Cardiac muscle cell (in vitro differentiated cells and primary cell): ENCODE measurements around the gene TPRA1. TPM values are rescaled to one million over a fixed set of nuclear protein-coding genes. Genes with fewer than 3 reads are reported as not detected.

Experiments used
- DNase-seq, 2 donors: peaks; one replicate each; pipeline versions ENCODE4 v3.0.0 to v3.0.0-alpha.2; 2010 to 2017; ENCODE audit warnings: low read depth in 1 of 2, low spot score in 1 of 2
- H3K27ac ChIP-seq: fragments of 200-600 bp; sonication (generic); 2 replicates; pipeline ENCODE4 v1.5.1; 2016
- H3K27me3 ChIP-seq: fragments of 200-600 bp; sonication (generic); 2 replicates; pipeline ENCODE4 v1.6.0; 2016; ENCODE audit warnings: control low read depth
- H3K36me3 ChIP-seq: fragments of 200-600 bp; sonication (generic); 2 replicates; pipeline ENCODE4 v1.5.1; 2016; ENCODE audit warnings: control low read depth
- H3K4me1 ChIP-seq: fragments of 200-600 bp; sonication (generic); 2 replicates; pipeline ENCODE4 v1.8.1; 2017; ENCODE audit warnings: low read depth, mild to moderate bottlenecking, mixed run types
- H3K4me3 ChIP-seq: fragments of 200-600 bp; sonication (generic); 2 replicates; pipeline ENCODE4 v1.5.1; 2016; ENCODE audit warnings: mild to moderate bottlenecking
- H3K9me3 ChIP-seq: fragments of 200-600 bp; sonication (generic); 2 replicates; pipeline ENCODE4 v1.5.1; 2017; ENCODE audit warnings: low read depth, mild to moderate bottlenecking, control low read depth
- polyA plus RNA-seq: library from polyadenylated mRNA; unstranded; fragments of >200 nt; fragmentation: Nextera tagmentation; extraction: Ambion mirVana; gene quantifications from 2 replicates; pipeline ENCODE4 v1.2.1, GENCODE V29; 2016
- total RNA-seq: library from RNA; depleted of rRNA; stranded (reverse); fragments of >200 nt; gene quantifications from 2 replicates; pipeline ENCODE4 v1.2.3, GENCODE V29; 2016
- TF ChIP-seq, protein P1 (sequence below): IDR thresholded peaks from 2 replicates; pipeline ENCODE4 v1.5.1; 2012; ENCODE audit warnings: low read depth, mild to moderate bottlenecking, low read length

The TPRA1 gene
- total and polyA plus RNA-seq, 2 experiments from 2014 or later: 40.7 to 43.3 TPM

DNA sequence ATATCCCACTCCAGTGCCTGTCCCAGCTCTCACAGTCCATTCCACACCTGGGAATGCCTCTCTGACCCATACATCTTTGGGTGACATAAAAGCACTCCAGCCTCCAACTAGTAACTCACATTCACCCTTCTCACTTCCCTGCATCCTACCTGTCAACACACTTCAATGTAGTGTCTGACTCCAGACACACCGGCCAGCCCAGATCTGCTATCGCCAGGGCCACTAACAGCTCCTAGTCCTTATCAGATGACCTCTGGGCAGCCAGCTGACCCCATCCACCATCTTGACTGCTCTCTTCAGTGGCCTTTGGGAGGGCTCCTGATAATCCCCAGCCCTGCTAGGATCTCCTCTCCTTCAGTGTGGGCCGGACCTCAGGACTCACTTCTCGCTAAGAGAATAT, 4.8 kb upstream of the TPRA1 start:
- H3K4me1 ChIP-seq: peaks cover 14% of the 10 kb centered on the region
- no peaks in the 10 kb centered on the region for H3K36me3 ChIP-seq
- TF ChIP-seq, protein P1, sequence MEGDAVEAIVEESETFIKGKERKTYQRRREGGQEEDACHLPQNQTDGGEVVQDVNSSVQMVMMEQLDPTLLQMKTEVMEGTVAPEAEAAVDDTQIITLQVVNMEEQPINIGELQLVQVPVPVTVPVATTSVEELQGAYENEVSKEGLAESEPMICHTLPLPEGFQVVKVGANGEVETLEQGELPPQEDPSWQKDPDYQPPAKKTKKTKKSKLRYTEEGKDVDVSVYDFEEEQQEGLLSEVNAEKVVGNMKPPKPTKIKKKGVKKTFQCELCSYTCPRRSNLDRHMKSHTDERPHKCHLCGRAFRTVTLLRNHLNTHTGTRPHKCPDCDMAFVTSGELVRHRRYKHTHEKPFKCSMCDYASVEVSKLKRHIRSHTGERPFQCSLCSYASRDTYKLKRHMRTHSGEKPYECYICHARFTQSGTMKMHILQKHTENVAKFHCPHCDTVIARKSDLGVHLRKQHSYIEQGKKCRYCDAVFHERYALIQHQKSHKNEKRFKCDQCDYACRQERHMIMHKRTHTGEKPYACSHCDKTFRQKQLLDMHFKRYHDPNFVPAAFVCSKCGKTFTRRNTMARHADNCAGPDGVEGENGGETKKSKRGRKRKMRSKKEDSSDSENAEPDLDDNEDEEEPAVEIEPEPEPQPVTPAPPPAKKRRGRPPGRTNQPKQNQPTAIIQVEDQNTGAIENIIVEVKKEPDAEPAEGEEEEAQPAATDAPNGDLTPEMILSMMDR: no peak
- no peaks in the 10 kb centered on the region for H3K27me3 ChIP-seq
- peak overlapping the region; percentile 50 for H3K27ac ChIP-seq
- H3K4me3 ChIP-seq: no peak overlapping the region
- no peak for DNase-seq
- H3K9me3 ChIP-seq: no peaks in the 10 kb centered on the region

DNA sequence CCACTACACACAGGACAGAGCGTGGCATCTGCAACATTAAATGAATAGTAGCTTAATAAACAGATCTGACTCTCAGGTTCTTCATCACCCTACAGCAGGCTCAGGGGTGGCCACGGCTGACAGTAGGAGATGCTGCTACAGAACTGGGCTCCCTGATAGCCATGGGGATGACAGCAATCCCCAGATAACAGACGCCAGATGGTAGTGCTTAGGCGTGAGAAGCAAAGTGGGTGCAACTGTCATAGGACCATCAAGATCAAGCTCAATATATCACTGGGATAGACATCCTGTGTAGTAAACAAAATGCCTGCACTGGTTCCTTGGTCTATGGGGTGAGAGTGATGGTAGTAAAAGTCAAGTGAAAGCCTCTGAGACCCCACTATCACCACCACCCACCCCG, 2.6 kb upstream of the TPRA1 start:
- H3K4me3 ChIP-seq: no peak overlapping the region
- H3K4me1 ChIP-seq: peaks cover 23% of the 10 kb centered on the region
- no peaks in the 10 kb centered on the region for H3K36me3 ChIP-seq
- no peak for DNase-seq
- no peaks in the 10 kb centered on the region for H3K9me3 ChIP-seq
- H3K27ac ChIP-seq: no peak overlapping the region
- H3K27me3 ChIP-seq: no peaks in the 10 kb centered on the region
- TF ChIP-seq, protein P1: no peak

DNA sequence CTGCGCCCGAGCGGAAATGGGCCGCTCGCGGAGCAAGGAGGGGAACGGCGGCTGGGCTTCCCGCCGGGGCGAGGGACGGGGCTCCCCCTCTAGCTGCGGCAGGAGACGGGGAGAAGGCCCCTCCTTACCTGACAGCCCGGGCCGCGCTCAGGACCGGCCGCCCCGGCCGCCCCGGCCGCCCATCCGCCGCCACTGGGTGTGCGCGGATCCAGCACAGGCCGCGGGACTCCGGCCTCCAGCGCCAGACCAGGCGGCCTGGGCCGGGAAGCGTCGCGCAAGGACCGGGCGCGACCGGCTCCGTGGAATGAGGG, 296 bp downstream of the TPRA1 start:
- DNase-seq: no peak
- no peaks in the 10 kb centered on the region for H3K36me3 ChIP-seq
- no peaks in the 10 kb centered on the region for H3K27me3 ChIP-seq
- H3K4me3 ChIP-seq: peak overlapping the region; percentile 83
- no peaks in the 10 kb centered on the region for H3K9me3 ChIP-seq
- peaks cover 17% of the 10 kb centered on the region for H3K4me1 ChIP-seq
- TF ChIP-seq, protein P1: no peak
- H3K27ac ChIP-seq: peak overlapping the region; percentile 97

DNA sequence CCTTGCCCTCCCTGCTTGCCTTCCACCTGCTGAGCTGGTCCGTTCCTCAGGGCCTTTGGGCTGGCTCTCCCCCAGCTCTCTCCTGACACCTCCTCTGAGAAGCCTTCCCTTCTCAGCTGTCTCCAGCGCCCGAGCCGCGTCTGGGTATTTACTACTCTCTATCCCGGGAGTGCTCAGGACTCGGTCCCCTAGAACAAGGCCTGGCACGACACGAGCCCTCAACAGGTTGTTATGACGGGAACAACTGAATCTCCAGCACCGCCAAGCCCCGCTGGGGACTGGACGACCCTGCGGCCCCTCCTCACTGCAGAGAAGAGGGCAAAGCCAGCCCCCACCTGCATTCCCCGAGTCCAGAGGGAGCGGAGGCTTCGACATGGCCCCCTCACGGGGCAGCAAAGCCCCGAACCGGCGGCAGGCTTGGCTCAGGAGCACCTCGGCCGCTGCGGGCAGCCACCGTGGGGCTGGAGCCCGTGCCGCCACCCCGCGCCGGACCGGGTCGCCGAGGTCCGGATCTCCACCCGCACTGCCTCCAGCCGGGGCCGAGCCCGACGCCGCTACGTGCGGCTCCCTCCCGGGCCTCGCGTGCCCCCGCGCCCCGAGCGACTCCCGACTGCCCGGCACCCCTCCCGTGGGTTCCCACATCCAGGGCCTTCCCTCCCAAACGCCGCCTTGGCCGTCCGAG, 792 bp downstream of the TPRA1 start:
- H3K36me3 ChIP-seq: no peaks in the 10 kb centered on the region
- no peaks in the 10 kb centered on the region for H3K9me3 ChIP-seq
- H3K4me3 ChIP-seq: peak overlapping the region; percentile 83
- peaks cover 12% of the 10 kb centered on the region for H3K4me1 ChIP-seq
- peak overlapping the region; percentile 97 for H3K27ac ChIP-seq
- no peaks in the 10 kb centered on the region for H3K27me3 ChIP-seq
- TF ChIP-seq, protein P1: no peak
- peak in 1 of 2 donors; percentile 28 for DNase-seq

DNA sequence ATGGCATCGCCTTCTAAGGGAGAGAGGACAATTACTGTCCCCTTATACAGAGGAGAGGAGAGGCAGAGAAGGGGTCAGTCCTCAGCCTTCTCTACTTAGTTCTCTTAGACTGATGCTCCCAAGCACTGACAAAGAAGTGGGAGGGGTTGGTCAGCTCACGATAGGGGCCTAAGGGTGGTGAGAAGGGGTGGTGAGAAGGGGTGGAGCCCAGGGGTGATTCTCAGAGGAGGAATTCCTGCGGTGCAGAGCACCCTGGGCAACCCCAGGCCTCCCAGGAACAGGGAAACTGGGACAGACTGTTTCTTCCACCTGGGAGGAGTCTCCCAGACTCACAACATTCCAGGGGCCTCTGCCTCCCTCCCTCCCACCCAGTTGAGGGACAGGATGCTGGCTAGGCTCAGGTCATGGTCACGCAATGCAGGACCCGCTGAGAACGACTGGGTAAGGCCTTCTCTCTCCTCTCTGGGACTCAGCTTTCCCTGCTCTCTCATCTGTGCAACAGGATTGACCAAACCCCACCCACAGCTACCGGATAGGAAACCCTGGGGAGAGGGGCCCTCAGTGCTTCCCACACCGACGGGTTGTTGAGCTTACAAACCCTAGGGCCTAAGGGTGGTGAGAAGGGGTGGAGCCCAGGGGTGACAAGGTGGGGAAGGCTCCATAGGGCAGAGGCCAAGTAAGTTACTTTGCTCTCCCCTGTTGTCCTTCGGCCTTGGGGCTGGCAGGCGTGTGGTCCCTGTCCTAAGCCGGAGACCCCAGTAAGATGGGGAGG, 1.5 kb downstream of the TPRA1 start:
- H3K36me3 ChIP-seq: no peaks in the 10 kb centered on the region
- TF ChIP-seq, protein P1: no peak
- DNase-seq: peak; percentile 36 to 74
- H3K27ac ChIP-seq: peak overlapping the region; percentile 97
- H3K4me3 ChIP-seq: peak overlapping the region; percentile 83
- H3K9me3 ChIP-seq: no peaks in the 10 kb centered on the region
- H3K4me1 ChIP-seq: peaks cover 11% of the 10 kb centered on the region
- no peaks in the 10 kb centered on the region for H3K27me3 ChIP-seq
